ENCODE measurements around the gene HTT. TPM values are rescaled to one million over a fixed set of nuclear protein-coding genes. Genes with fewer than 3 reads are reported as not detected.

The HTT gene
- total RNA-seq, 2 donors from 2014 or later, result 18.1 to 30.5 TPM

DNA sequence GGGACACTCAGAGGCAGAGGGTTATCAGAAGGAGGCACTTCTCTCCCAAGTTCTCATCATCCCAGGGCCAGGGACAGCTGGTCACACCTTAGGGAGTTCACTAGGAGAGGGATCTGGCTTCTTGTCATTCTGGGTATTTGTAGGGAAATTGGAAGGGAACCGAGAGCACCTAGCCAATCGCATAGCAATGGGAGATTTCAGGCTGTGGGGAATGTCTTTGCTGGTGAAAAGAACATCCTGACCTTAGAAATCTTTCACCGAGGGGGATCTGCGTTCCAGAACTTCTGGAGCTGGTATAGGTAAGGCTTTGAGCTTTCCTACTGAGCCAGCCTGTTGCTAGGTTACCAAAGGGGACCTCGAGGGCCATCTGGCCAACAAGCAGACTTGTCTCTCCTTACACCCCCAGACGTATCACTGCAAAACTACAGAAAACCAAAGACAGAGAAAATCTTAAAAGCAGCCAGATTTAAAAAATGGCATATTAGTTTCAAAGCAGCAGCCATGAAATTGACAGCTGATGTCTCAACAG, 6.9 kb upstream of the HTT start:
- Histone ChIP-seq H3K36me3 (no peaks in the 10 kb centered on the region), H3K27me3 (no peaks in the 10 kb centered on the region), H3K27ac (no peak overlapping the region), H3K9me3 (no peaks in the 10 kb centered on the region), H3K4me1 (no peaks in the 10 kb centered on the region), H3K4me3 (no peak overlapping the region)
- no peak for TF ChIP-seq CTCF (IDR thresholded peaks at IDR 0.05)
- no peak for DNase-seq (ENCODE audit: low spot score)

DNA sequence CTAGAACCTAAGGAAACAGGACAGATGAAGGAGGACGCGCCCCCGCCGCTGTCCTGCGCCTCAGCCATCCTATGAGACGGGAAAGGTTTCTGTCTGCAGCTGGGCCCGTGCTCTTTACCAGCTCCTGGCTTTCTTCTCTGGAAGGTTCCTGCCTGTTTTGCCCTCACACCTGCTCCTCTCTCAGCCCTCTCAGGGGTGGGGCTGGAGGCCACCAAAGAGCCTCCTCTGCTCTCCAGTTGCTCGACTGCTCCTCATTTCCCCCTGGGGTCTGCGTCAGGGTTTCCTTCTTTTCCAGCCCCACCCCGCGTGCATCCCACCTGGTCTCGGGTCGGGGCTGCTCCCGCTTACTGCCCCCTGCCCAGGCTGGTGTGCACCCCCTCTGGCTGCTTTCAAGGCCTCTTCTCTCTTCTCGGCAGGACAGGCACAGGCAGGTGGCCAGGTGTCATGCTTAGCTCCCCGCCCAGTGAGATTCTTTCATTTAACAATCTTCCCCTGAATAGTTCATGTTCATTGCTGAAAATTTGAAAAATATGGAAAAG, 4.8 kb upstream of the HTT start:
- Histone ChIP-seq H3K27ac (no peak overlapping the region), H3K36me3 (no peaks in the 10 kb centered on the region), H3K9me3 (no peaks in the 10 kb centered on the region), H3K4me3 (no peak overlapping the region), H3K27me3 (no peaks in the 10 kb centered on the region), H3K4me1 (peaks cover 0 to 8% of the 10 kb centered on the region in 2 donors)
- TF ChIP-seq CTCF (IDR thresholded peaks at IDR 0.05), result no peak
- DNase-seq (ENCODE audit: low spot score), result no peak

DNA sequence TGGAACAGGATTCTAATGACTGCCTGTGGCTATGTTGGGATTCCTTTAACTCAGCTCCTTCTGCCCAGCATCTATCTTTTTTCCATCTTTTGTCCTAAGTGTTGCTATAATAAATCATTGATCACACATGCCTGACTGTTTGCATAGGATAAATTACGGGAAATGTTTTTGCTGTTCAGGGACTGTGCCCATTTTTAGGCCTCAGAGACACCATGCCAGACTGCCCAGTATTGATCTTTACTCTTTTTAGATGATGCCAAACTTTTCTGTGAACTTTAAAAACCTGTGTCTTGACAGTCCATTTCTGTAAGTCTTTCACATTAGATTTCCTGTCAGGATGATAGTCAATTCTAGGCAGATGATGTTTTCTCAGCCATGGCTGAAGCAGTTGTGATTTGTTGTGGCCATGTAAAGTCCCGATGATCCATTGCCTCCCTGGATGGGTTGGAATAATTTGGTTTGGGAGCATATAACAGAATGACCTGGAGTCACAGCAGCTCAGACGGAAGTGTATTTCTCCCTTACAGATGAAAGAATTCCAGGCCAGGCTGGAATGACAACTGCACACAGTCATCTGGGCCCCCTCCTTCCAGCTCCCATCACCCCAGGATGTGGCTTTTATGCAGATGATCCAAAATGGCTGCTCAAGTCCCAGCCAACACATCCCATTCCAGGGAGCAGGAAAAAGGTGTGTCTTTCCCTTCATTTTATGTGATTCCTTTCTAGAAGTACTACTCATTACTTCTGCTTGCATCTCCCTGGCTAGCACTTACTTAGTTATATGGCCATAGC, 3.6 kb upstream of the HTT start:
- TF ChIP-seq CTCF (IDR thresholded peaks at IDR 0.05), result no peak
- Histone ChIP-seq H3K27me3 (no peaks in the 10 kb centered on the region), H3K4me3 (no peak overlapping the region), H3K27ac (no peak overlapping the region), H3K9me3 (no peaks in the 10 kb centered on the region), H3K4me1 (peaks cover 0 to 17% of the 10 kb centered on the region in 2 donors), H3K36me3 (no peaks in the 10 kb centered on the region)
- no peak for DNase-seq (ENCODE audit: low spot score)

GRCh38 chr4:3071811-3072210, 2.7 kb upstream of the HTT start:
- H3K4me1 ChIP-seq, result peaks cover 0 to 22% of the 10 kb centered on the region in 2 donors
- no peak overlapping the region for H3K27ac ChIP-seq
- no peak for DNase-seq (ENCODE audit: low spot score)
- no peaks in the 10 kb centered on the region for H3K9me3 ChIP-seq
- H3K36me3 ChIP-seq, result no peaks in the 10 kb centered on the region
- H3K4me3 ChIP-seq, result no peak overlapping the region
- TF ChIP-seq CTCF (IDR thresholded peaks at IDR 0.05), result no peak
- H3K27me3 ChIP-seq, result no peaks in the 10 kb centered on the region

DNA sequence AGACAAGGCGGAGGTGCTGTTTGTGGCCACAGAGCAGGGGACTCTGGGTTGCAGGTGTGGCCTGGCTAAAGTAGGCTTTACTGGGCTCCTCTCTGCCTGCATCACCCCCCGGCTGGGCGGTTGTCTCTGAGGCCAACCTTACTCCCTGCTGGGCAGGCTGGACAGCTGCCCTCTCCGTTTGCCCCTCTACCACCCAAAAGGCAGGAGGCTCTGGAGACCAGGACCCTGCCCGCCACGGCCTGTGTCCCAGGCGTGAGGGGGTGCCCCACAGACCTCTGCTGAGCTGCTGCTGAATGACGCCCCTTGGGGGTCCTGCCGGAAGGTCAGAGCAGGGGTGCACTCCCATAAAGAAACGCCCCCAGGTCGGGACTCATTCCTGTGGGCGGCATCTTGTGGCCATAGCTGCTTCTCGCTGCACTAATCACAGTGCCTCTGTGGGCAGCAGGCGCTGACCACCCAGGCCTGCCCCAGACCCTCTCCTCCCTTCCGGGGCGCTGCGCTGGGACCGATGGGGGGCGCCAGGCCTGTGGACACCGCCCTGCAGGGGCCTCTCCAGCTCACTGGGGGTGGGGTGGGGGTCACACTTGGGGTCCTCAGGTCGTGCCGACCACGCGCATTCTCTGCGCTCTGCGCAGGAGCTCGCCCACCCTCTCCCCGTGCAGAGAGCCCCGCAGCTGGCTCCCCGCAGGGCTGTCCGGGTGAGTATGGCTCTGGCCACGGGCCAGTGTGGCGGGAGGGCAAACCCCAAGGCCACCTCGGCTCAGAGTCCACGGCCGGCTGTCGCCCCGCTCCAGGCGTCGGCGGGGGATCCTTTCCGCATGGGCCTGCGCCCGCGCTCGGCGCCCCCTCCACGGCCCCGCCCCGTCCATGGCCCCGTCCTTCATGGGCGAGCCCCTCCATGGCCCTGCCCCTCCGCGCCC, 1.1 kb upstream of the HTT start:
- peak overlapping the region; percentile 52 to 70 for H3K27ac ChIP-seq
- peak overlapping the region; percentile 52 to 84 for H3K4me3 ChIP-seq
- DNase-seq (ENCODE audit: low spot score), result no peak
- H3K9me3 ChIP-seq, result no peaks in the 10 kb centered on the region
- H3K36me3 ChIP-seq, result no peaks in the 10 kb centered on the region
- TF ChIP-seq CTCF (IDR thresholded peaks at IDR 0.05), result no peak
- H3K27me3 ChIP-seq, result no peaks in the 10 kb centered on the region
- H3K4me1 ChIP-seq, result peaks cover 0 to 22% of the 10 kb centered on the region in 2 donors
